DOHH2 (cell line): ENCODE data around the gene HIVEP2.

Experiments
- H3F3A ChIP-seq: fragments of 200-600 bp; sonication (generic), shearing (Covaris generic); 2 replicates; pipeline ENCODE4 v1.6.0; 2016; ENCODE audit warnings: antibody characterized with exemption, mild to moderate bottlenecking; ENCODE audit not compliant: control insufficient read depth, insufficient read depth
- H3K27ac ChIP-seq: fragments of 200-600 bp; sonication (generic); 2 replicates; pipeline ENCODE4 v1.5.1; 2014; ENCODE audit warnings: low read depth, mild to moderate bottlenecking, low read length, moderate library complexity
- H3K27me3 ChIP-seq: fragments of 200-600 bp; sonication (generic); 2 replicates; pipeline ENCODE4 v1.6.1; 2014; ENCODE audit warnings: mild to moderate bottlenecking, low read length, mixed read lengths; ENCODE audit not compliant: control insufficient read depth
- H3K36me3 ChIP-seq: fragments of 200-600 bp; sonication (generic); 2 replicates; pipeline ENCODE4 v1.6.1; 2014; ENCODE audit warnings: mild to moderate bottlenecking, low read length, moderate library complexity, mixed read lengths; ENCODE audit not compliant: control insufficient read depth
- H3K4me1 ChIP-seq: fragments of 200-600 bp; sonication (generic); 2 replicates; pipeline ENCODE4 v1.6.1; 2014; ENCODE audit warnings: mild to moderate bottlenecking, low read length, mixed read lengths; ENCODE audit not compliant: control insufficient read depth
- H3K4me2 ChIP-seq: fragments of 200-600 bp; sonication (generic); 2 replicates; pipeline ENCODE4 v1.6.0; 2014; ENCODE audit warnings: mild to moderate bottlenecking, low read length, moderate library complexity
- H3K4me3 ChIP-seq: fragments of 200-600 bp; sonication (generic); 2 replicates; pipeline ENCODE4 v1.5.1; 2014; ENCODE audit warnings: mild to moderate bottlenecking, low read length, mixed read lengths
- H3K79me2 ChIP-seq: fragments of 200-600 bp; sonication (generic); 2 replicates; pipeline ENCODE4 v1.6.1; 2014; ENCODE audit warnings: mild to moderate bottlenecking, low read length, mixed read lengths; ENCODE audit not compliant: control insufficient read depth
- H3K9me2 ChIP-seq: fragments of 200-600 bp; sonication (generic); replicated peaks from 2 replicates; pipeline ENCODE4 v1.6.1; 2014; ENCODE audit warnings: mild to moderate bottlenecking, low read length, mixed read lengths; ENCODE audit not compliant: control insufficient read depth
- H3K9me3 ChIP-seq: fragments of 200-600 bp; sonication (generic); 2 replicates; pipeline ENCODE4 v1.6.1; 2014; ENCODE audit warnings: antibody characterized with exemption, low read length, mixed read lengths; ENCODE audit not compliant: control insufficient read depth, insufficient read depth
- H4K20me1 ChIP-seq: fragments of 200-600 bp; sonication (generic); 2 replicates; pipeline ENCODE4 v1.6.0; 2014; ENCODE audit warnings: low read depth, mild to moderate bottlenecking, antibody characterized with exemption, low read length, moderate library complexity; ENCODE audit not compliant: control insufficient read depth, insufficient read depth
- EZH2phosphoT487 ChIP-seq: fragments of 200-600 bp; sonication (generic); IDR thresholded peaks from 2 replicates; pipeline ENCODE4 v1.6.1; 2017; ENCODE audit warnings: borderline replicate concordance, mild to moderate bottlenecking, antibody characterized with exemption, low read length, moderate library complexity, mixed read lengths
- TF ChIP-seq, protein P1 (sequence below): fragments of 200-600 bp; sonication (generic); IDR thresholded peaks from one replicate; pipeline ENCODE4 v1.5.1; 2014; ENCODE audit warnings: antibody characterized with exemption, mild to moderate bottlenecking, low read depth, low read length; ENCODE audit not compliant: poor library complexity, severe bottlenecking

The HIVEP2 gene

DNA sequence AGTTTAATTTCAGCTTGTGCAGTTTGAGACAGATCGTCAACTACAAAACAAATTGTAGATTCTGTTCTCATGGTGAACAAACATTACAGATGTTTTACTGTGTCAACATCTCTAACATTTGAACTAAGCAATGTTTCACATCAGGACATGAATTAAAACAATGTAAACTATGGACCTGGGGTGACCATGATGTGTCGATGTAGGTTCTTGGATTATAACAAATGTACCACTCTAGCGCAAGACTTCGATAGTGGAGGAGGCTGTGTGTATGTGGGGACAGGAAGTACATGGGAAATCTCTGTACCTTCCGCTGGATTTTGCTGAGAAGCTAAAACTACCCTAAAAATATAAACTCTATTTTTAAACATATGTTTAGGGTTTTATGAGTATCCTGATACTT, 17.1 kb downstream of the HIVEP2 start:
- H3K27ac ChIP-seq: peak overlapping the region; percentile 46
- TF ChIP-seq EZH2phosphoT487: no peak
- TF ChIP-seq, protein P1, sequence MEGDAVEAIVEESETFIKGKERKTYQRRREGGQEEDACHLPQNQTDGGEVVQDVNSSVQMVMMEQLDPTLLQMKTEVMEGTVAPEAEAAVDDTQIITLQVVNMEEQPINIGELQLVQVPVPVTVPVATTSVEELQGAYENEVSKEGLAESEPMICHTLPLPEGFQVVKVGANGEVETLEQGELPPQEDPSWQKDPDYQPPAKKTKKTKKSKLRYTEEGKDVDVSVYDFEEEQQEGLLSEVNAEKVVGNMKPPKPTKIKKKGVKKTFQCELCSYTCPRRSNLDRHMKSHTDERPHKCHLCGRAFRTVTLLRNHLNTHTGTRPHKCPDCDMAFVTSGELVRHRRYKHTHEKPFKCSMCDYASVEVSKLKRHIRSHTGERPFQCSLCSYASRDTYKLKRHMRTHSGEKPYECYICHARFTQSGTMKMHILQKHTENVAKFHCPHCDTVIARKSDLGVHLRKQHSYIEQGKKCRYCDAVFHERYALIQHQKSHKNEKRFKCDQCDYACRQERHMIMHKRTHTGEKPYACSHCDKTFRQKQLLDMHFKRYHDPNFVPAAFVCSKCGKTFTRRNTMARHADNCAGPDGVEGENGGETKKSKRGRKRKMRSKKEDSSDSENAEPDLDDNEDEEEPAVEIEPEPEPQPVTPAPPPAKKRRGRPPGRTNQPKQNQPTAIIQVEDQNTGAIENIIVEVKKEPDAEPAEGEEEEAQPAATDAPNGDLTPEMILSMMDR: no peak
- no peaks in the 10 kb centered on the region for H3K9me2 ChIP-seq
- peaks cover 88% of the 10 kb centered on the region for H3K79me2 ChIP-seq
- H3K4me3 ChIP-seq: peak overlapping the region; percentile 75
- no peaks in the 10 kb centered on the region for H3K9me3 ChIP-seq
- H3K36me3 ChIP-seq: peaks cover 20% of the 10 kb centered on the region
- no peaks in the 10 kb centered on the region for H3K27me3 ChIP-seq
- H3K4me2 ChIP-seq: peak overlapping the region; percentile 76
- H3F3A ChIP-seq: 0 out of 2 replicates have a peak, but pooled peaks cover 11% of the 10 kb centered on the region
- H3K4me1 ChIP-seq: peaks cover 67% of the 10 kb centered on the region
- H4K20me1 ChIP-seq: peaks cover 9% of the 10 kb centered on the region; the same call in 1 of the 2 replicates

DNA sequence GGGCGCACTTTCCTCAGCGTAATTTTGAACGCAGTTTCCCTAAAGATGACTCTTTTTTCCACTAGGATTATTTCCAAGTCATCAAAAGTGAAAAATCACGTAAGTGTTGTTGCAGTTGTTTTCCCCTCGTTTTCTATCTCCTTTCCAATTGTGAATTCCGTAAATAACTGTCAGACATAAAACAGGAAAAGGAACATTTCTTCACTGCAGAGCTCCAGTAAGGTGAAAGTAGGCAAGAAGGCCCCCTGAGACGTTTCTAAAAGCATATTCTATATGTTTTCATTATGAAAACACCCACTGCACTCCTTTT, 17.8 kb downstream of the HIVEP2 start:
- H3K4me1 ChIP-seq: peaks cover 60% of the 10 kb centered on the region

DNA sequence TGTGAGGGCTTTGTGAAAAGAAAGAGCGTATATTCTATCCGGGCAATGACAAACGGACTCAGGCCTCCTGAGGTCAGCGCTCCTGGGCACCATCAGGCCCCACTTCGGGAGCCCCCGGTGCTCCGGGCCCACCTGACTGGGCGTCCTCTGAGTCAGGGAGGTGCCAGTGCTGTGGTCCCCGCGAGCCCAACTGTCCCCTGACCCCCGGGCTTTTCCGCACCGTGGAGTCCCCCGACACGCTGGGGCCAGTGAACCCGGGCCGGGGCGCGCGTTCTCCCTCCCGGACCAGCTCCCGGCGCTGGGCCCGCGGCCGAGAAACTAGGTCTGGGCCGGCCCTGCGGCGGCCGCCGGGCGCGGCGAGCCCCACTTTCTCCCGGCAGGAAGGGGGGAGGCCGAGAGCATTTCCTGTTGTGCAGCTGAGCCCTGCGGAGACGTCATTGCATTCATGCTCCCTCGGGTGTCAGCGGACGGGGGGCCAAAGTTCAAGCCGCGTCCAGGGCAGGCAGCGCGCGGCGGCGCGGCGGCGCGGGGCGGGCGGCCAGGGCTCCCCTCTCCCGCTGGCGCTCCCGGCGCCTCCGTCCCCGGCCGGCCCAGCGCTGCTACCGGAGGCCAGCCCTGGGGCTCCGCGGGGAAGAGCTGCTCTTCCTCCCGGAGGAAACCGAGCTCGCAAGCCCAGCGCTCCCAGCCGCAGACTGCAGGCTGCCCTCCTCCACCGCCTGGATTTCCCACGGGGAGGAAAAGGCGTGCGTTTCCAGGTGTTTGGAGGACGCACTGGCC, 18.3 kb downstream of the HIVEP2 start:
- peaks cover 75% of the 10 kb centered on the region for H3K79me2 ChIP-seq
- TF ChIP-seq, protein P1: no peak
- no peak for TF ChIP-seq EZH2phosphoT487
- H3K4me2 ChIP-seq: peak overlapping the region; percentile 76
- H3K9me2 ChIP-seq: no peaks in the 10 kb centered on the region
- H3K4me1 ChIP-seq: peaks cover 55% of the 10 kb centered on the region
- no peaks in the 10 kb centered on the region for H3K27me3 ChIP-seq
- no peaks in the 10 kb centered on the region for H3K9me3 ChIP-seq
- H3K36me3 ChIP-seq: peaks cover 19% of the 10 kb centered on the region
- H3K27ac ChIP-seq: peak overlapping the region; percentile 46
- H3F3A ChIP-seq: 0 out of 2 replicates have a peak, but pooled peaks cover 7% of the 10 kb centered on the region
- H3K4me3 ChIP-seq: peak overlapping the region; percentile 75
- H4K20me1 ChIP-seq: peaks cover 9% of the 10 kb centered on the region; the same call in 1 of the 2 replicates

More for the DNA sequence above, 17.8 kb downstream of the HIVEP2 start:
- 0 out of 2 replicates have a peak, but pooled peaks cover 10% of the 10 kb centered on the region for H3F3A ChIP-seq
- peak overlapping the region; percentile 76 for H3K4me2 ChIP-seq
- H3K27me3 ChIP-seq: no peaks in the 10 kb centered on the region
- no peaks in the 10 kb centered on the region for H3K9me2 ChIP-seq
- peaks cover 81% of the 10 kb centered on the region for H3K79me2 ChIP-seq
- peaks cover 20% of the 10 kb centered on the region for H3K36me3 ChIP-seq
- H4K20me1 ChIP-seq: peaks cover 9% of the 10 kb centered on the region; the same call in 1 of the 2 replicates
- peak overlapping the region; percentile 46 for H3K27ac ChIP-seq
- H3K4me3 ChIP-seq: peak overlapping the region; percentile 75
- H3K9me3 ChIP-seq: no peaks in the 10 kb centered on the region
- TF ChIP-seq, protein P1: no peak
- TF ChIP-seq EZH2phosphoT487: no peak
